Stimulated activated CD4-positive, alpha-beta T cell treated with anti-CD3 and anti-CD28 coated beads, Interleukin-15, amount 100 ng/mL, for 48 hours (primary cell): ENCODE data around the gene MACROD2.

Source experiments
- DNase-seq, 2 donors: peaks; one replicate each; pipeline ENCODE4 v3.0.0-alpha.2; 2020; ENCODE audit warnings: low read depth in 2 of 2

Gene MACROD2

GRCh38 chr20:14336686-14337085 is 341.4 kb downstream of the MACROD2 start:
- no peak for DNase-seq

GRCh38 chr20:14337400-14338171 is 342.3 kb downstream of the MACROD2 start, which contains the start of gene FLRT3:
FLRT3 (minus strand) TSS chr20:14337612; CDS start chr20:14327506, 10,106 bp downstream.
- no peak for DNase-seq

- no peak for DNase-seq
Measured at GRCh38 chr20:14341801-14342200, 346.5 kb downstream of the MACROD2 start.

- DNase-seq, result no peak
Measured at GRCh38 chr20:14342918-14343317, 347.6 kb downstream of the MACROD2 start.

GRCh38 chr20:14343491-14344065 is 348.3 kb downstream of the MACROD2 start:
- DNase-seq, result no peak

- no peak for DNase-seq
Measured at GRCh38 chr20:14344746-14345145, 349.4 kb downstream of the MACROD2 start.

- no peak for DNase-seq
Measured at GRCh38 chr20:14355791-14356190, 360.5 kb downstream of the MACROD2 start.

- DNase-seq, result no peak
Measured at GRCh38 chr20:14360416-14360815, 365.1 kb downstream of the MACROD2 start.

GRCh38 chr20:14361509-14362345 is 366.4 kb downstream of the MACROD2 start:
- DNase-seq, result no peak

- DNase-seq, result no peak
Measured at GRCh38 chr20:14374196-14374595, 378.9 kb downstream of the MACROD2 start.

- no peak for DNase-seq
Measured at GRCh38 chr20:14375416-14375985, 380.2 kb downstream of the MACROD2 start.

- no peak for DNase-seq
Measured at GRCh38 chr20:14378326-14378725, 383.0 kb downstream of the MACROD2 start.

- no peak for DNase-seq
Measured at GRCh38 chr20:14383335-14383734, 388.0 kb downstream of the MACROD2 start.

GRCh38 chr20:14384416-14385175 is 389.3 kb downstream of the MACROD2 start:
- DNase-seq, result no peak

- DNase-seq, result no peak
Measured at GRCh38 chr20:14385176-14385740, 389.9 kb downstream of the MACROD2 start.

GRCh38 chr20:14386726-14387125 is 391.4 kb downstream of the MACROD2 start:
- DNase-seq, result no peak

- no peak for DNase-seq
Measured at GRCh38 chr20:14401479-14402138, 406.3 kb downstream of the MACROD2 start.

- DNase-seq, result no peak
Measured at GRCh38 chr20:14404515-14404914, 409.2 kb downstream of the MACROD2 start.

GRCh38 chr20:14406495-14406894 is 411.2 kb downstream of the MACROD2 start:
- no peak for DNase-seq

- DNase-seq, result no peak
Measured at GRCh38 chr20:14407336-14407735, 412.0 kb downstream of the MACROD2 start.
